Peyer's patch (tissue), 4 donors: ENCODE data around the gene FOXL3.
"Not testable (repeated sequence)": the region's sequence is repeated elsewhere in the genome, so short reads cannot be mapped to it uniquely, and the experiment has no call there.

Experiments used
- CTCF ChIP-seq, 6 experiments: fragments of 450-650 bp in 4 of 6; fragments of 200-600 bp in 2 of 6; sonication (generic) in 1 of 6; IDR thresholded peaks; one replicate each; pipeline ENCODE4 v1.5.1; 2017 to 2019; ENCODE audit warnings: antibody characterized with exemption in 6 of 6, mild to moderate bottlenecking in 3 of 6, moderate library complexity in 1 of 6
- POLR2A ChIP-seq, 2 donors: fragments of 450-650 bp; IDR thresholded peaks; one replicate each; pipeline ENCODE4 v1.5.1; 2017; ENCODE audit warnings: antibody characterized with exemption in 2 of 2, mild to moderate bottlenecking in 2 of 2, moderate library complexity in 2 of 2

GRCh38 chr7:242826-243579, 47.0 kb upstream of the FOXL3 start:
- not testable (repeated sequence) for TF ChIP-seq CTCF, POLR2A (IDR thresholded peaks at IDR 0.05)
